Stimulated activated naive CD8-positive, alpha-beta T cell treated with anti-CD3 and anti-CD28 coated beads, Interleukin-15, Interleukin-2, amounts not matched to agents 100 ng/mL and 50 ng/mL, for 24 hours (primary cell): ENCODE measurements around the gene HNMT.
"Not testable (repeated sequence)": the region's sequence is repeated elsewhere in the genome, so short reads cannot be mapped to it uniquely, and the experiment has no call there.

ENCODE experiments used
- H3K27ac Mint-ChIP-seq: one replicate; pipeline ENCODE4 v1.8.0; 2021; ENCODE audit warnings: mild to moderate bottlenecking, mixed read lengths
- H3K27me3 Mint-ChIP-seq: one replicate; pipeline ENCODE4 v1.8.0; 2021; ENCODE audit warnings: mixed read lengths
- H3K36me3 Mint-ChIP-seq: one replicate; pipeline ENCODE4 v1.8.0; 2021; ENCODE audit warnings: low read depth, mixed read lengths
- H3K4me1 Mint-ChIP-seq: one replicate; pipeline ENCODE4 v1.8.0; 2021; ENCODE audit warnings: low read depth, mixed read lengths
- H3K4me3 Mint-ChIP-seq: one replicate; pipeline ENCODE4 v1.8.0; 2021; ENCODE audit warnings: mild to moderate bottlenecking, mixed read lengths
- H3K9me3 Mint-ChIP-seq: one replicate; pipeline ENCODE4 v1.8.0; 2021; ENCODE audit warnings: mixed read lengths

The HNMT gene

DNA sequence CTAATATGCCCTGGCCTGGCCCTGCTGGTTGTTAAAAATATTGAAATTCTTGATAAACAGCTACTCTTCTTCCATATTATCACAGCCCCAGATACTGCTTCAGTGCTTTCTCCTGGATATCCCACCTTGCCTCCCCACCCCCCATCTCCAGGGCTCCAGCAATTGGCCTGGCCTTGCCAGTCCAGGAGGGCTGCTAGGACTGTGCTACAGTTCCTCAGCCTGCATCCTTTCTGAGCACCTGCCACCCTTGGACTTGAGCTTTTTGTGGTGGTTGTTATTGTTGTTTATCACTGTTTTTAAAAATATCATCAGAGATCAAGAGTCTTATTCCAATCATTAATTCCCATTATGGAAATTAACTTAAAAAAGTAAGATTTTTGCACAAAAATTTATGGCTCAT lies 13.5 kb downstream of the HNMT start:
- H3K36me3 Mint-ChIP-seq = no peaks in the 10 kb centered on the region
- H3K27ac Mint-ChIP-seq = no peak overlapping the region
- H3K27me3 Mint-ChIP-seq = peaks cover 4% of the 10 kb centered on the region
- no peaks in the 10 kb centered on the region for H3K9me3 Mint-ChIP-seq
- no peak overlapping the region for H3K4me3 Mint-ChIP-seq
- no peaks in the 10 kb centered on the region for H3K4me1 Mint-ChIP-seq

- Mint-ChIP-seq H3K27me3 (peaks cover 2% of the 10 kb centered on the region), H3K4me3 (no peak overlapping the region), H3K36me3 (no peaks in the 10 kb centered on the region), H3K27ac (no peak overlapping the region), H3K4me1 (no peaks in the 10 kb centered on the region), H3K9me3 (no peaks in the 10 kb centered on the region)
Measured at GRCh38 chr2:137980459-137980858, 16.2 kb downstream of the HNMT start.

- Mint-ChIP-seq H3K27ac (no peak overlapping the region), H3K4me3 (no peak overlapping the region), H3K36me3 (no peaks in the 10 kb centered on the region), H3K27me3 (no peaks in the 10 kb centered on the region), H3K4me1 (no peaks in the 10 kb centered on the region), H3K9me3 (no peaks in the 10 kb centered on the region)
Measured at GRCh38 chr2:137981112-137981656, 16.9 kb downstream of the HNMT start.

DNA sequence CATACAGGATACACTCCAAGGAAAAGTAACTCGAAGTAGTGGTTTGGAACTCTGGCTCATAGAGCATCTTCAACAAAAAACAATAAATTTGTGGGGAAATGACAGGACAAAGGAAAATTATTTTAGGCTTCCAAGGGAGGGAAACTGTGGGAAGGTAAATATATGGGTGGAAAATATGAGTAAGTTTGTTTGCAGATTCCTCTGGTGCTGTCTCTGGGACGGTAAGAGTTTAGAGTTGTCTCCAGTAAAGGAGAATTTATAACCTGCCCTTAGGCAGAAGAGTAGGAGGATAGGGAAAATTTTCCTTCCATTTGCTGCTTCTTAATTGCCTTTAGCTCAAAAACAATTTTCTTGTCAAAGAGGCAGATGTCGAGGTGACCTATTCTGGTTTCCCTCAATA lies 19.3 kb downstream of the HNMT start:
- no peaks in the 10 kb centered on the region for H3K36me3 Mint-ChIP-seq
- no peaks in the 10 kb centered on the region for H3K9me3 Mint-ChIP-seq
- no peaks in the 10 kb centered on the region for H3K4me1 Mint-ChIP-seq
- H3K4me3 Mint-ChIP-seq = no peak overlapping the region
- no peaks in the 10 kb centered on the region for H3K27me3 Mint-ChIP-seq
- no peak overlapping the region for H3K27ac Mint-ChIP-seq

- H3K4me1 Mint-ChIP-seq = no peaks in the 10 kb centered on the region
- H3K27ac Mint-ChIP-seq = no peak overlapping the region
- H3K36me3 Mint-ChIP-seq = no peaks in the 10 kb centered on the region
- H3K27me3 Mint-ChIP-seq = no peaks in the 10 kb centered on the region
- no peaks in the 10 kb centered on the region for H3K9me3 Mint-ChIP-seq
- H3K4me3 Mint-ChIP-seq = no peak overlapping the region
Measured at GRCh38 chr2:137986268-137986667, 22.0 kb downstream of the HNMT start.

- no peaks in the 10 kb centered on the region for H3K4me1 Mint-ChIP-seq
- H3K9me3 Mint-ChIP-seq = no peaks in the 10 kb centered on the region
- no peak overlapping the region for H3K27ac Mint-ChIP-seq
- H3K36me3 Mint-ChIP-seq = no peaks in the 10 kb centered on the region
- no peak overlapping the region for H3K4me3 Mint-ChIP-seq
- H3K27me3 Mint-ChIP-seq = no peaks in the 10 kb centered on the region
Measured at GRCh38 chr2:137987011-137987410, 22.7 kb downstream of the HNMT start.

DNA sequence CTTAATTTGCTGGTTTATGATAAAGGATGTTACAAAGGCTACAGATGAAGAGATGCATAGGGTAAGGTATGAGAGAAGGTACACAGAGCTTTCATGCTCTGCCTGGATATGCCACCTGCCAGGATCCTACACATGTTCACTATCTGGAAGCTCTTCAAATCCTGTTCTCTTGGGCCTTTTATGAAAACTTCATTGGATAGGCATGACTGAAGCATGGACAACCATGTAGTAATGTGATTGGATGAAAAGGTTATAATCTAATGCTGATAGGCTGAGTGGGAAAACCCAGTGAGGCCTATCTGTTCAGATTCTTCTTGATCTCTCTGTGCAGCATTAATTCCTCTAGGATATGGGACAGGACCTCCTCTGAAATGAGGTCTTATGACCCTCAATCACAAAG lies 26.8 kb downstream of the HNMT start:
- Mint-ChIP-seq H3K4me1 (no peaks in the 10 kb centered on the region), H3K27ac (no peak overlapping the region), H3K9me3 (peaks cover 8% of the 10 kb centered on the region), H3K4me3 (no peak overlapping the region), H3K27me3 (no peaks in the 10 kb centered on the region), H3K36me3 (no peaks in the 10 kb centered on the region)

DNA sequence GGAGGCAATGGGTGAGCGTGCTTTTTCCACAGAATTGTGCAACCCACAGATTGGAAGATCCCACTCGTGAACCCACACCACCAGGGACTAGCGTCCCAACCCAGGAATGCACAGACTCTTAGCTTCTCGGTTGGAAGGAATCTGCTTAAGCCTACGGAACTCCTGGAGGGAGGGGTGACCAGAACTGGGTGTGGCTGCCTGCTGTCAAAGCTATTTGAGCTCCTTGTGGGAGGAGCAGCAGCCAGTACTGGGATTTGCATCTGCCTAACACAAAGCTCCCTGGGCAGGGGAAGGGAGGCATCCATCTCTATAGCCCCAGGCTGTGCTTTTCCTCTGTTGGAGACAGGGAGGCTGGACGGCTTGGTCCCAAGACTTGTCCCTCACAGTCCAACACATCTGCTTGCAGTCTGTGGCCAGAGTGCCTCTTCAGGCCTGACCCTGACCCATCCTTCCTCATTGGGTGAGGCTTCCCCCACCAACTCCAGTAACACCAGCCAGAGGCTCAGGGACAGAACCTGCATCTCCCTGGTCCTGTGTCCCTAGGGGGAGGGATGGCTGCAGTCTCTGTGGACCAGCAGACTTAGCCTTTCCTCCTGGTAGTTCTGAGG lies 27.9 kb downstream of the HNMT start:
- no peak overlapping the region for H3K4me3 Mint-ChIP-seq
- H3K4me1 Mint-ChIP-seq = no peaks in the 10 kb centered on the region
- H3K27me3 Mint-ChIP-seq = no peaks in the 10 kb centered on the region
- H3K9me3 Mint-ChIP-seq = peaks cover 8% of the 10 kb centered on the region
- no peaks in the 10 kb centered on the region for H3K36me3 Mint-ChIP-seq
- H3K27ac Mint-ChIP-seq = no peak overlapping the region

DNA sequence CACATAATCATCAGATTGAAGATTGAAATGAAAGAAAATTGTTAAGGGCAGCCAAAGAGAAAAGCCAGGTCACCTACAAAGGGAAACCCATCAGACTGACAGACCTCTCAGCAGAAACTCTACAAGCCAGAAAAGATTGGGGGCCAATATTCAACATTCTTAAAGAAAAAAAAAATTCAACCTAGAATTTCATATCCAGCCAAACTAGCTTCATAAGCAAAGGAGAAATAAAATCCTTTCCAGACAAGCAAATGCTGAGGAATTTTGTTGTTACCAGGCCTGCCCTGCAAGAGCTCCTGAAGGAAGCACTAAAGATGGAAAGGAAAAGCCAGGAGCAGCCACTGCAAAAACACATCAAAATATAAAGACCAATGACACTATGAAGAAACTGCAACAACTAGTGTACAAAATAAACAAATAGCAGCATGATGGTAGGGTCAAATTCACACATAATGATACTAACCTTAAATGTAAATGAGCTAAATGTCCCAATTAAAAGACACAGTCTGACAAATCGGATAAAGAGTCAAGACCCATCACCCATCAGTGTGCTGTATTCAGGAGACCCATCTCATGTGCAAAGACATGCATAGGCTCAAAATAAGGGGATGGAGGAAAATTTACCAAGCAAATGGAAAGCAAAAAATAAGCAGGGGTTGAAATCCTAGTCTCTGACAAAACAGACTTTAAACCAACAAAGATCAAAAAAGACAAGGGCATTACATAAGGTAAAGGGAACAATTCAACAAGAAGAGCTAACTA lies 29.6 kb downstream of the HNMT start:
- H3K4me3 Mint-ChIP-seq, H3K36me3 Mint-ChIP-seq, H3K27ac Mint-ChIP-seq, H3K9me3 Mint-ChIP-seq, H3K27me3 Mint-ChIP-seq, H3K4me1 Mint-ChIP-seq: not testable (repeated sequence)

DNA sequence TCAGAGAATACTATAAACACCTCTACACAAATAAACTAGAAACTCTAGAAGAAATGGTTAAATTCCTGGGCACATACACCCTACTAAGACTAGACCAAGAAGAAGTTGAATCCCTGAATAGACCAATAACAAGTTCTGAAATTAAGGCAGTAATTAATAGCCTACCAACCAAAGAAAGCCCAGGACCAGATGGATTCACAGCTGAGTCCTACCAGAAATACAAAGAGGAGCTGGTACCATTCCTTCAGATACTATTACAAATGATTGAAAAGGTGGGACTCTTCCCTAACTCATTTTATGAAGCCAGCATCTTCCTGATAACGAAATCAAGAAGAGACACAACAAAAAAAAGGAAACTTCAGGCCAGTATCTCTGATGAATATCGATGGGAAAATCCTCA lies 31.1 kb downstream of the HNMT start:
- not testable (repeated sequence) for H3K4me3 Mint-ChIP-seq, H3K36me3 Mint-ChIP-seq, H3K4me1 Mint-ChIP-seq, H3K27ac Mint-ChIP-seq, H3K27me3 Mint-ChIP-seq, H3K9me3 Mint-ChIP-seq

DNA sequence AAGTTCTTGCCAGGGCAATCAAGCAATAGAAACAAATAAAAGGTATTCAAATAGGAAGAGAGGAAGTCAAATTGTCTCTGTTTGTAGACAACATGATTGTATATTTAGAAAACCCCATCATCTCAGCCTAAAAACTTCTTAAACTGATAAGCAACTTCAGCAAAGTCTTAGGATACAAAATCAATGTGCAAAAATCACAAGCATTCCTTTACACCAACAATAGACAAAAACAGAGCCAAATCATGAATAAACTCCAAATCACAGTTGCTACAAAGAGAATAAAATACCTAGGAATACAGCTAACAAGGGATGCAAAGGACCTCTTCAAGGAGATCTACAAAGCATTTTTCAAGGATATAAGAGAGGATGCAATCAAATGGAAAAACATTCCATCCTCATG lies 31.9 kb downstream of the HNMT start:
- not testable (repeated sequence) for H3K4me3 Mint-ChIP-seq, H3K27ac Mint-ChIP-seq, H3K36me3 Mint-ChIP-seq, H3K4me1 Mint-ChIP-seq, H3K9me3 Mint-ChIP-seq, H3K27me3 Mint-ChIP-seq

DNA sequence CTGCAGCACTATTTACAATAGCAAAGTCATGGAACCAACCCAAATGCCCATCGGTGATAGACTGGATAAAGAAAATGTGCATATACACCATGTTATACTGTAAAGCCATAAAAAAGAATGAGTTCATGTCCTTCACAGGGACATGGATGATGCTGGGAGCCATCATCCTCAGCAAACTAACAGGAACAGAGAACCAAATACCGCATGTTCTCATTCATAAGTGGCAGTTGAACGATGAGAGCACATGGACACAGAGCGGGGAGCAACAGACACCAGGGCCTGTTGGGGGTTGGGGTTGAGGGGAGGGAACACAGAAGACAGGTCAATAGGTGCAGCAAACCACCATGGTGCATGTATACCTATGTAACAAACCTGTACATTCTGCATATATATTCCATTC lies 33.5 kb downstream of the HNMT start:
- Mint-ChIP-seq H3K4me3 (no peak overlapping the region), H3K4me1 (no peaks in the 10 kb centered on the region), H3K27me3 (no peaks in the 10 kb centered on the region), H3K27ac (no peak overlapping the region), H3K36me3 (no peaks in the 10 kb centered on the region), H3K9me3 (peaks cover 8% of the 10 kb centered on the region)

DNA sequence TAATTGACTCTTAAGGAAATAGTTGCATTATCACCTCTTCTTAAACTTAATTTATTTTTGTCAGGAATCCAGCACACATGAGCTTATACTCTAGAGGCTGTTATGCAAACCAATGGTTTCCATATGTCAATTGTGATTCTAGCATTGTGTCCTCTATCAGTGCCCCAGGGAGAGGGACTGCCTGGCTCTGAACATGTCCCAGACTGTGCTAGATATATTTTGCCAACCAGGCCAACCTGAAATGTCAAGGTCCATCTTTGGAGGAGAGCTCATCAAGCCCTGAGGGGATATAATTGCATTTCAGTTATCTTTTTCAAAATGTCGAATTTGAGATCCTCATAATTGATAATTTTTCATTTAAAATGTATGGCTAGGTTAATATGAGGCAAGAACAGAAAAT lies 34.2 kb downstream of the HNMT start:
- no peak overlapping the region for H3K4me3 Mint-ChIP-seq
- H3K36me3 Mint-ChIP-seq = no peaks in the 10 kb centered on the region
- H3K27ac Mint-ChIP-seq = no peak overlapping the region
- H3K9me3 Mint-ChIP-seq = peaks cover 3% of the 10 kb centered on the region
- H3K4me1 Mint-ChIP-seq = no peaks in the 10 kb centered on the region
- H3K27me3 Mint-ChIP-seq = no peaks in the 10 kb centered on the region

GRCh38 chr2:137999273-137999672 lies 35.0 kb downstream of the HNMT start:
- Mint-ChIP-seq H3K4me1 (no peaks in the 10 kb centered on the region), H3K27me3 (no peaks in the 10 kb centered on the region), H3K27ac (no peak overlapping the region), H3K36me3 (no peaks in the 10 kb centered on the region), H3K9me3 (peaks cover 3% of the 10 kb centered on the region), H3K4me3 (no peak overlapping the region)

GRCh38 chr2:138000009-138000408 lies 35.7 kb downstream of the HNMT start:
- H3K27ac Mint-ChIP-seq = no peak overlapping the region

DNA sequence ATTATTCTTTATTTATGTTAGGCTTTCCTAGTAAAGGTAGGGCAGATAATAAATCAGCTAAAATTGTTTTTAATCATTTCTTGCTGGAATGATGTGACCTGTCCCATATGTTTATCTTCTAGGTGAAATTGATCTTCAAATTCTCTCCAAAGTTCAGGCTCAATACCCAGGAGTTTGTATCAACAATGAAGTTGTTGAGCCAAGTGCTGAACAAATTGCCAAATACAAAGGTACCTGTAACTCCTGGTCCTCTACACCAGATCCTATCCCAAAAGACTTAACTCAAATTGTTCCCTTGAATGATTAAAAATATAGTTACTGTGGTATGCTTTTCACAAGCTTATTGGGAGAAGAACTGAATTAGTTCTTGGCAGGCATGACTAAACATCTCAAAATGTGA lies 36.5 kb downstream of the HNMT start:
- Mint-ChIP-seq H3K9me3 (no peaks in the 10 kb centered on the region), H3K27ac (no peak overlapping the region), H3K4me1 (no peaks in the 10 kb centered on the region), H3K4me3 (no peak overlapping the region), H3K36me3 (no peaks in the 10 kb centered on the region), H3K27me3 (no peaks in the 10 kb centered on the region)

More at GRCh38 chr2:138000009-138000408, 35.7 kb downstream of the HNMT start:
- Mint-ChIP-seq H3K4me1 (no peaks in the 10 kb centered on the region), H3K27me3 (no peaks in the 10 kb centered on the region), H3K36me3 (no peaks in the 10 kb centered on the region), H3K9me3 (no peaks in the 10 kb centered on the region), H3K4me3 (no peak overlapping the region)
